Measurements from ENCODE around the gene CBLC.

DNA sequence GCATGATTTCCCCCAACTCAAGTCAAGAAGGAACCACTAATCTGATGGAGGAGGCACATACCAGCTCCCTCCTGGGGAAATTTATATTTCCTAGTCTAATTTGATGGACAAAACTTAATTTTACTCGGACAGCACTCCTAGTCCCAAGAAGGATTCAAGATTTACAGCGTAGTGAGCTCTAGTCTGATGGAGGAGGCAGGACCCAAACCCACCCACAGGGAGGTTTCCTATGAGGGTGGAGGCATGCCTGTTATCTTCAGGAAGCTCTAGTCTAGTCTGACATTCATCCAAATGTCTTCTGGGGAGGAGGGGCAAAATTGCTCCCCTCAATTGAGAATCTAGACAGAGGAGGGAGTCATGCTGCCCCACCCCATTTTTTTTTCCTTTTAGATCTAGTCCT, 39.6 kb upstream of the CBLC start:
- no peak for TF ChIP-seq CHD2 (IDR thresholded peaks at IDR 0.05; ENCODE audit: low read length, partially characterized antibody)
- TF ChIP-seq, protein P1, sequence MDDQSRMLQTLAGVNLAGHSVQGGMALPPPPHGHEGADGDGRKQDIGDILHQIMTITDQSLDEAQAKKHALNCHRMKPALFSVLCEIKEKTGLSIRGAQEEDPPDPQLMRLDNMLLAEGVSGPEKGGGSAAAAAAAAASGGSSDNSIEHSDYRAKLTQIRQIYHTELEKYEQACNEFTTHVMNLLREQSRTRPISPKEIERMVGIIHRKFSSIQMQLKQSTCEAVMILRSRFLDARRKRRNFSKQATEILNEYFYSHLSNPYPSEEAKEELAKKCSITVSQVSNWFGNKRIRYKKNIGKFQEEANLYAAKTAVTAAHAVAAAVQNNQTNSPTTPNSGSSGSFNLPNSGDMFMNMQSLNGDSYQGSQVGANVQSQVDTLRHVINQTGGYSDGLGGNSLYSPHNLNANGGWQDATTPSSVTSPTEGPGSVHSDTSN (IDR thresholded peaks at IDR 0.05) = no peak
- TF ChIP-seq, protein P2, sequence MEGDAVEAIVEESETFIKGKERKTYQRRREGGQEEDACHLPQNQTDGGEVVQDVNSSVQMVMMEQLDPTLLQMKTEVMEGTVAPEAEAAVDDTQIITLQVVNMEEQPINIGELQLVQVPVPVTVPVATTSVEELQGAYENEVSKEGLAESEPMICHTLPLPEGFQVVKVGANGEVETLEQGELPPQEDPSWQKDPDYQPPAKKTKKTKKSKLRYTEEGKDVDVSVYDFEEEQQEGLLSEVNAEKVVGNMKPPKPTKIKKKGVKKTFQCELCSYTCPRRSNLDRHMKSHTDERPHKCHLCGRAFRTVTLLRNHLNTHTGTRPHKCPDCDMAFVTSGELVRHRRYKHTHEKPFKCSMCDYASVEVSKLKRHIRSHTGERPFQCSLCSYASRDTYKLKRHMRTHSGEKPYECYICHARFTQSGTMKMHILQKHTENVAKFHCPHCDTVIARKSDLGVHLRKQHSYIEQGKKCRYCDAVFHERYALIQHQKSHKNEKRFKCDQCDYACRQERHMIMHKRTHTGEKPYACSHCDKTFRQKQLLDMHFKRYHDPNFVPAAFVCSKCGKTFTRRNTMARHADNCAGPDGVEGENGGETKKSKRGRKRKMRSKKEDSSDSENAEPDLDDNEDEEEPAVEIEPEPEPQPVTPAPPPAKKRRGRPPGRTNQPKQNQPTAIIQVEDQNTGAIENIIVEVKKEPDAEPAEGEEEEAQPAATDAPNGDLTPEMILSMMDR (IDR thresholded peaks at IDR 0.05) = no peak

Data from SK-N-SH (cell line).